Rectal smooth muscle tissue (tissue), 1 donor: Measurements from ENCODE around the gene TACC2.

ENCODE experiments used
- H3K27ac ChIP-seq: one replicate; pipeline ENCODE4 v1.7.0; 2013; ENCODE audit warnings: low read depth, low read length, inconsistent platforms
- H3K27me3 ChIP-seq: one replicate; pipeline ENCODE4 v1.7.0; 2013; ENCODE audit warnings: low read length; ENCODE audit not compliant: control insufficient read depth, insufficient read depth
- H3K36me3 ChIP-seq: one replicate; pipeline ENCODE4 v1.7.0; 2013; ENCODE audit warnings: low read length; ENCODE audit not compliant: control insufficient read depth, insufficient read depth
- H3K4me1 ChIP-seq: one replicate; pipeline ENCODE4 v1.7.0; 2013; ENCODE audit warnings: low read length; ENCODE audit not compliant: control insufficient read depth, insufficient read depth
- H3K4me3 ChIP-seq: one replicate; pipeline ENCODE4 v1.7.0; 2013; ENCODE audit warnings: low read length
- H3K9ac ChIP-seq: one replicate; pipeline ENCODE4 v1.7.0; 2013; ENCODE audit warnings: low read length

The TACC2 gene

DNA sequence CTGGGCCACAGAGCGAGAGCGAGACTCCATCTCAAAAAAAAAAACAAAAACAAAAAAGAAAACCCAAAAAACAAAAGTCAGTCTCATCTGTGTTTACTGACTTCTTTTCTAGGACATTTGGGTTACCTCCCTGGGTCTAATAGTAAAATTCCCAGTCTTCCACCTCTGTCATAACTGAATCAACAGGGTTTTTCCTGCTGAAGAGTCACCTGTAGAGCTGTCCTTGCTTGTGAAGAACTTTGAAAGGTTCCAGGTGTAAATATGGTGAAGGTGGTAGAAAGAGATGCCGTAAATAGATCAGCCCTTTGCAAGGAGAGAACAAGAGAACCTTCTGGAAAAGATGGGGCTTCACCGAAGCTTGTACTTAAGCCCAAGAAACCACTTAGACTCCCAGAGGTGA, 169.4 kb downstream of the TACC2 start:
- Histone ChIP-seq H3K27me3 (no peaks in the 10 kb centered on the region), H3K9ac (no peak overlapping the region), H3K4me3 (no peak overlapping the region), H3K27ac (no peak overlapping the region), H3K36me3 (no peaks in the 10 kb centered on the region), H3K4me1 (peaks cover 36% of the 10 kb centered on the region)

DNA sequence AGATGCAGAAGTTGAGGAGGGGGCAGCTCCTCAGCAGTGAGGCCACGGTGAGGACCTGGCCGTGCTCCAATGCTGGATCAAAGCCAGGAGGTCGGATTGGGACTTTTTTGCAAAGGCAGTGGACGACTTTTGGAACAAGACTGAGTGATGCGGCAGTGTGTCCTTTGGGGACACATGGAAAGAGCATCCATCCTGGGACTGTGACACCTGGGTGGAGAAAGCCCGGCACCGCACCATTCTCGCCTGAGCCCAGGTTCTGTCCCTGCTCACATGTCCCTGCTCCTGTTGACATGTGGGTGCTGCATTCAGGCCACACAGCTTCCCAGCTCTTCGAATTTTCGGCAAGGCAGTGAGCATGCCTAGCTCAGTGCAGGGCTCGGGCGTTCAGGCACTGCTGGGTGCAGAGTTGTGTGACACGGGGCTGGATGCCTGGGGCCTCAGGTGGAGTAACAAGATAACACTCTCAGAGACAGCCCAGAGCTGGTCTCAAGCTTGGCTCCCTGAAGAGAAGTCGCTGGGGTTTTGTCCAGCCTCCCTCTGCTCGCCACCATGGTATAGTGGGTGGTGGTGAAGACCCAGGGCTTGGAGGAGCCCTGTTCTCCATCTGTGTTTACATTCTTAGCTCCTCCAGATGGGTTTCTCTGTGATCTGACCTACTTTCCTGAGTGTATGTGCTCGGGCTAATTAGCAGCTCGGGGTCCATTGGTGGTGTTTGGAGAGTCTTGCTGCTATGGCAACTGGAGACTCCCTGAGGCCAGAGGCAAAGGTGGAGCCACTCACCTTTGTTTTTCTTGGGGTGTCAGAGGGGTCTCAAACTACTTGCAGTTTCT, 170.4 kb downstream of the TACC2 start:
- no peaks in the 10 kb centered on the region for H3K27me3 ChIP-seq
- no peak overlapping the region for H3K4me3 ChIP-seq
- H3K4me1 ChIP-seq = peaks cover 30% of the 10 kb centered on the region
- no peaks in the 10 kb centered on the region for H3K36me3 ChIP-seq
- H3K9ac ChIP-seq = no peak overlapping the region
- no peak overlapping the region for H3K27ac ChIP-seq

DNA sequence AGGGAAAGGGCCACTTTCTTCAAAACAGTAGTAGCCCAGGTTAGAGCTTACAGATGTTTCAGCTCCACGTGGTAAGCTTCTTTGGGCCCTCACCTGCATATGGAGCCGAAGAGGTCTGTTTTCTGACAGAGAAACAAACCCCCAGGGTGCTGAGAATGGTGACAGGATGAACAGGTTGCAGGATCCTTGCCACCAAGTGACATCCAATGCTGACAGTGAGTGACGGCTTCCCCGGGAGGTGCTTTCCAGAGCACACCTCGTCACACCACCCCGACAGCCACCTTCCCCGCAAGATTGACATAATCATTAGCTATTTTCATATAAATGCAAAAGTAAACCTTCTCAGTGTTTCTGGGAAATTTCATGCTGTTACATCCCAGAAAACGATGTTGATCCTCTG, 172.8 kb downstream of the TACC2 start:
- Histone ChIP-seq H3K9ac (no peak overlapping the region), H3K27ac (no peak overlapping the region), H3K27me3 (no peaks in the 10 kb centered on the region), H3K4me3 (no peak overlapping the region), H3K4me1 (peaks cover 30% of the 10 kb centered on the region), H3K36me3 (no peaks in the 10 kb centered on the region)

GRCh38 chr10:122162671-122163173, 173.8 kb downstream of the TACC2 start:
- H3K36me3 ChIP-seq = no peaks in the 10 kb centered on the region
- H3K4me1 ChIP-seq = peaks cover 32% of the 10 kb centered on the region
- H3K4me3 ChIP-seq = no peak overlapping the region
- H3K27ac ChIP-seq = no peak overlapping the region
- H3K9ac ChIP-seq = no peak overlapping the region
- no peaks in the 10 kb centered on the region for H3K27me3 ChIP-seq

- H3K27me3 ChIP-seq = no peaks in the 10 kb centered on the region
- no peak overlapping the region for H3K27ac ChIP-seq
- peak overlapping the region; percentile 32 for H3K4me3 ChIP-seq
- no peak overlapping the region for H3K9ac ChIP-seq
- H3K4me1 ChIP-seq = peaks cover 32% of the 10 kb centered on the region
- no peaks in the 10 kb centered on the region for H3K36me3 ChIP-seq
These were observed 174.4 kb downstream of the TACC2 start for GRCh38 chr10:122163174-122164022.

DNA sequence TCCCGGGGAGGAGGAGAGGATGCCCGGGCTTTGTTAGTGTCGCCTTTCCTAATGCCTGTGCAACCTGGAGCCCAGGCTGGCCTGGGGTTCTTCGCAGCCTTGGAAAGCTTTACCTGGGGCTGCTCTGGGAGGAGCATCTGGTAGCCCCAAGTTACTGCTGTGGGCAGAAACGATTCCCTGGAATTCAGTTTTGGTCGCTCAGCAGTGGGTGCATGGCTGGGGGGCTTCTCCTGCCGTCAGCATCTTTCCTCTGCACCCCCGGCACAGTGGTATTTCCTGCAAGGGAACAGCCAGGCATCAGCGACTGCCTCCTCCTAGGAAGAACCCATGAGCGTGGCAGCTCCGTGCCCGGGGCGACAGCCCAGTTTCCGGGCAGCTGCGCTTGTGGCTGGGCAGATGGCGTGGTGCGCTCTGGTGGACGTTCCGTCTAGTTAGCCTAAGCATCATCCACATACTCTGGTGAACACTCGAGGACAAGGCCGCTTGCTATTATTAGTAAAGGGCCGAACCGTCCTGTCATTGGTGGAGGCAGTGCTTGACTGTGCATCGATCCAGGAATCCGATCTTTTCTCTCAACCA, 175.1 kb downstream of the TACC2 start:
- H3K9ac ChIP-seq = no peak overlapping the region
- no peaks in the 10 kb centered on the region for H3K36me3 ChIP-seq
- H3K4me1 ChIP-seq = peaks cover 30% of the 10 kb centered on the region
- H3K27me3 ChIP-seq = no peaks in the 10 kb centered on the region
- H3K27ac ChIP-seq = no peak overlapping the region
- H3K4me3 ChIP-seq = peak overlapping the region; percentile 32

DNA sequence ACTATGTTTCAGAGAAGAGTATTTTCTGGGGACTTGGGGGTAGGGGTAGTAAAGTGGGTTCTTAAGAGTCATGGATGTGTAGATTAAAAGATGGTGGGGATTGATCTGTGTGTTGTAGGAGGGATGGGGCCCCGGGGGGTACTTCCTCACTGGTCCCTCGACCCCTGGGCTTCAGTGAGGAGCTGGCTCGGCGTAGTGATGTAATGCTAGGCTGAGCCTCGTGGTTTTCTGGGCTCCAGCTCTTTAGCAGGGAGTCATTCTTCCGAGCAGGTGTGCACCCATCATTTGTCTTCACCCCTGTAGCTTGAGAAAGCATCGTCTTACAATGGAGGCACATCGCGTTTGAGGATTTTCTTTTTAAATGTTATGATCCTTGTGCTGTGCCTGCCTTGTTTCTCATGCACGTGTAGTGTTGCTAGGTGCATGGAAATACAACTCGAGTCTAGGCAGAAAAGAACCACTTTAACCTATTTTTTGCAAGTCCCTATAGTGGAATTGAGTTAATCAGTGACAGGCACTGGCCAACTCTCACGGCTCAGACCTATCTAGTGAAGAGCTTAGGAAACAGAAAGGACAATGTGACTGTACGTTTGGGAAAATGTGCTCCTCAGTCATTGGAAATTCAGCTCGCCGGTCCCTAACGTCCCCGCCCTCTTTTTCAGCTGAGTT, 176.0 kb downstream of the TACC2 start:
- Histone ChIP-seq H3K9ac (no peak overlapping the region), H3K36me3 (no peaks in the 10 kb centered on the region), H3K27me3 (no peaks in the 10 kb centered on the region), H3K27ac (no peak overlapping the region), H3K4me1 (peaks cover 26% of the 10 kb centered on the region), H3K4me3 (no peak overlapping the region)

DNA sequence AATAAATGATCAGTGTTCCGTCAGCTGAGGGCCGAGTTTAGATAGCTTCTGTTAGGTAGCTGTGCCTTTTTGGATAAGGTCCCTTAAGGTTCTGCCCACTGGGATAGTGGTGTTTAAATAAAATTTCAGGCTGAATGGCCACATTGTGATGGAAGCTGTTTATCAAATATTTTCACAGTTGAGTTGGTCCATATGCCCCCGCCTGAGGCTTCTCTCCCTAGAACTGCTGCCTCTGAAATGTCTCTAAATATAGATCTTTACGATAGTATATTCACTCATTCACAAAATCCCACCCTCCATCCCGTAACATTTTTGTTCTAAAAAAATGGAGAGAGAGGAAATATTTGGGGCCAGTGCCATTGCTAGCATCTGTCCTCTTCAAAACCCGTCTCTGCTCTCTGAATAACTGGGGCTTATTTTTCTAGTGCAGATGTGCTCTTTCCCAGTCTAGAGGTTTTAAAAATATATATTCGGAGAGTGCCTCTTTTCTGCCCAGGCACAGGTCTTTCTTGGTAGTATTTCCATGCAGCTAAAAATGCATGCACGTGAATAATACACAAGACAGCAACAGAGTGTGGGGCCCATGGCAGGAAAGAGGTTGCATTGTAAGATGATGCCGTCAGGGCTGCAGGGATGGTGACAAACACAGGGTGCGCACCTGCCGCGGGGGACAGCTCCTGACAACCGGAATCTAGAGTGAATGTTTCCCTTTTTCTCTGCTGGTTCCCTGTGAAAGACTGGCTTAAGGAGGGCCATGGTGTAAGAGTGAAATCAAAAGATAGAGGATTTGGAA, 176.7 kb downstream of the TACC2 start:
- H3K4me1 ChIP-seq = peaks cover 27% of the 10 kb centered on the region
- H3K36me3 ChIP-seq = no peaks in the 10 kb centered on the region
- no peak overlapping the region for H3K9ac ChIP-seq
- no peak overlapping the region for H3K4me3 ChIP-seq
- H3K27me3 ChIP-seq = no peaks in the 10 kb centered on the region
- H3K27ac ChIP-seq = no peak overlapping the region

DNA sequence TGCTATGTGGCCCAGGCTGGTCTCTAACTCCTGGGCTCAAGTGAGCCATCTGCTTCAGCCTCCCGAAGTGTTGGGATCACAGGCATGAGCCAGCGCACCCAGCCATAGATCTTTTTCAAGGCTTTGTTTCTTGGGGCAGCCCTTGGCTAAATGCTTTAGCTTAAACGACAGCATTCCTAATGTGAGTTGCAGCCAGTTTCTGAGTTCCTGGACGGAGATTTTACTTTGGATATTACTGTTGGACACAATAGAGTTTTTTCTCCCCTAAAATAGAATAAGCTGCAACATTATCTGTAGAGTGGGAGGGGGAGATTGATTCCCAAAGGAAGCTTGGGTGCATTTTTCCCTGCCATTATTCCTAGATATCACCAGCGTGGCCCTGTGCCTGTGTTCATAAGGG, 179.1 kb downstream of the TACC2 start:
- no peak overlapping the region for H3K27ac ChIP-seq
- no peak overlapping the region for H3K4me3 ChIP-seq
- H3K9ac ChIP-seq = no peak overlapping the region
- H3K4me1 ChIP-seq = peaks cover 42% of the 10 kb centered on the region
- H3K36me3 ChIP-seq = no peaks in the 10 kb centered on the region
- H3K27me3 ChIP-seq = no peaks in the 10 kb centered on the region

GRCh38 chr10:122168598-122169394, 179.8 kb downstream of the TACC2 start:
- Histone ChIP-seq H3K4me3 (no peak overlapping the region), H3K36me3 (no peaks in the 10 kb centered on the region), H3K4me1 (peaks cover 40% of the 10 kb centered on the region), H3K9ac (no peak overlapping the region), H3K27me3 (no peaks in the 10 kb centered on the region), H3K27ac (peak overlapping the region; percentile 41)

GRCh38 chr10:122170802-122171201, 181.8 kb downstream of the TACC2 start:
- no peak overlapping the region for H3K4me3 ChIP-seq
- no peaks in the 10 kb centered on the region for H3K36me3 ChIP-seq
- H3K27ac ChIP-seq = peak overlapping the region; percentile 67
- no peaks in the 10 kb centered on the region for H3K27me3 ChIP-seq
- H3K9ac ChIP-seq = no peak overlapping the region
- H3K4me1 ChIP-seq = peaks cover 27% of the 10 kb centered on the region
